CD14-positive monocyte (primary cell): ENCODE measurements around the gene GAS7. TPM values are rescaled to one million over a fixed set of nuclear protein-coding genes. Genes with fewer than 3 reads are reported as not detected.

Source experiments
- DNase-seq, 3 donors: peaks; one replicate each; pipeline ENCODE4 v3.0.0-alpha.2; 2011 to 2022
- H2AFZ ChIP-seq: 2 replicates; pipeline ENCODE4 v1.6.0; 2012; ENCODE audit warnings: mild to moderate bottlenecking, low read depth, low read length, inconsistent platforms; ENCODE audit not compliant: insufficient read depth, poor library complexity, severe bottlenecking
- H3K27ac ChIP-seq, 2 donors: 1 replicate in 1 of 2; 2 replicates in 1 of 2; pipeline ENCODE4 v1.5.1; 2012 to 2013; ENCODE audit warnings: low read length in 2 of 2, control low read depth in 1 of 2, inconsistent platforms in 1 of 2, low read depth in 1 of 2, mild to moderate bottlenecking in 1 of 2
- H3K27me3 ChIP-seq, 2 donors: one replicate each; pipeline versions ENCODE4 v1.6.0 to v1.6.1; 2011 to 2013; ENCODE audit warnings: low read length in 2 of 2; ENCODE audit not compliant: control insufficient read depth in 2 of 2, insufficient read depth in 2 of 2
- H3K36me3 ChIP-seq, 2 donors: replicated peaks in 1 of 2; 1 replicate in 1 of 2; 2 replicates in 1 of 2; pipeline versions ENCODE4 v1.5.1 to v1.6.1; 2012 to 2013; ENCODE audit warnings: low read length in 2 of 2, control low read depth in 1 of 2, inconsistent platforms in 1 of 2, mild to moderate bottlenecking in 1 of 2; ENCODE audit not compliant: insufficient read depth in 2 of 2, control insufficient read depth in 1 of 2
- H3K4me1 ChIP-seq, 2 donors: 1 replicate in 1 of 2; 2 replicates in 1 of 2; pipeline versions ENCODE4 v1.5.1 to v1.6.1; 2012 to 2013; ENCODE audit warnings: low read length in 2 of 2, control low read depth in 1 of 2, inconsistent platforms in 1 of 2, mild to moderate bottlenecking in 1 of 2, moderate library complexity in 1 of 2; ENCODE audit not compliant: insufficient read depth in 2 of 2, control insufficient read depth in 1 of 2
- H3K4me2 ChIP-seq: replicated peaks from 2 replicates; pipeline ENCODE3; 2012; ENCODE audit warnings: low read length, moderate library complexity, mild to moderate bottlenecking; ENCODE audit not compliant: poor library complexity, severe bottlenecking; ENCODE audit errors: extremely low read depth
- H3K4me3 ChIP-seq, 3 experiments: fragments of 200-600 bp in 1 of 3; sonication (generic) in 1 of 3; replicated peaks in 1 of 3; 1 replicate in 2 of 3; 2 replicates in 1 of 3; pipeline ENCODE4 v1.5.1; 2011 to 2013; ENCODE audit warnings: low read length in 3 of 3, mild to moderate bottlenecking in 3 of 3, control low read depth in 2 of 3, low read depth in 2 of 3, inconsistent platforms in 1 of 3, moderate library complexity in 1 of 3
- H3K79me2 ChIP-seq: 2 replicates; pipeline ENCODE4 v1.6.0; 2012; ENCODE audit warnings: mild to moderate bottlenecking, control low read depth, inconsistent platforms, low read length, moderate library complexity; ENCODE audit not compliant: insufficient read depth
- H3K9ac ChIP-seq: 2 replicates; pipeline ENCODE4 v1.6.0; 2017; ENCODE audit warnings: low read length, mild to moderate bottlenecking; ENCODE audit not compliant: insufficient read depth, poor library complexity, severe bottlenecking
- H3K9me3 ChIP-seq, 2 donors: replicated peaks in 1 of 2; 1 replicate in 1 of 2; 2 replicates in 1 of 2; pipeline versions ENCODE4 v1.5.1 to v1.6.1; 2012 to 2013; ENCODE audit warnings: low read length in 2 of 2, control low read depth in 1 of 2; ENCODE audit not compliant: control insufficient read depth in 1 of 2, insufficient read depth in 1 of 2
- H4K20me1 ChIP-seq: 2 replicates; pipeline ENCODE4 v1.6.0; 2012; ENCODE audit warnings: mild to moderate bottlenecking, low read length, control low read depth, moderate library complexity; ENCODE audit not compliant: insufficient read depth
- H3K27ac Mint-ChIP-seq, 7 donors: one replicate each; pipeline ENCODE4 v1.8.0; 2020; ENCODE audit warnings: mild to moderate bottlenecking in 7 of 7, mixed read lengths in 7 of 7, moderate library complexity in 6 of 7, inconsistent platforms in 2 of 7
- H3K27me3 Mint-ChIP-seq, 3 donors: one replicate each; pipeline ENCODE4 v1.8.0; 2021 to 2022; ENCODE audit warnings: low read depth in 3 of 3, mild to moderate bottlenecking in 3 of 3, mixed read lengths in 3 of 3, moderate library complexity in 3 of 3, inconsistent platforms in 1 of 3
- H3K36me3 Mint-ChIP-seq, 2 donors: one replicate each; pipeline ENCODE4 v1.8.0; 2020; ENCODE audit warnings: mixed read lengths in 2 of 2, inconsistent platforms in 1 of 2, mild to moderate bottlenecking in 1 of 2
- H3K4me1 Mint-ChIP-seq: one replicate; pipeline ENCODE4 v1.8.0; 2020; ENCODE audit warnings: mild to moderate bottlenecking, mixed read lengths
- H3K4me3 Mint-ChIP-seq, 2 donors: one replicate each; pipeline ENCODE4 v1.8.0; 2020; ENCODE audit warnings: mild to moderate bottlenecking in 2 of 2, mixed read lengths in 2 of 2, moderate library complexity in 1 of 2
- H3K9me3 Mint-ChIP-seq, 7 donors: one replicate each; pipeline ENCODE4 v1.8.0; 2020 to 2022; ENCODE audit warnings: mixed read lengths in 7 of 7, mild to moderate bottlenecking in 6 of 7, moderate library complexity in 6 of 7, inconsistent platforms in 2 of 7
- WGBS: methylation state at CpG from one replicate; pipeline ENCODE4 v1.1.5; 2013; ENCODE audit warnings: missing lambda C conversion rate; ENCODE audit not compliant: insufficient coverage; 5-methylcytosine and 5-hydroxymethylcytosine counted together
- intact Hi-C, 2 donors: fragments of 100-400 bp; cut with micrococcal nuclease; formaldehyde crosslinking; loops; one replicate each; pipeline versions ENCODE4 v1.15.0 to v1.15.1; 2023
- polyA plus RNA-seq, 3 donors: library from polyadenylated mRNA; depleted of rRNA in 1 of 3; unstranded in 2 of 3; stranded (reverse) in 1 of 3; fragments of 300-500 nt in 2 of 3; fragments of >200 nt in 1 of 3; fragmentation: Illumina TruSeq in 2 of 3; gene quantifications; 1 replicate in 2 of 3; 2 replicates in 1 of 3; pipeline ENCODE4 v1.2.3, GENCODE V29; 2012 to 2021
- TF ChIP-seq, protein P1 (sequence below): fragments of 200-600 bp; IDR thresholded peaks from one replicate; pipeline ENCODE4 v1.8.0; 2022; ENCODE audit warnings: antibody characterized with exemption, mild to moderate bottlenecking

The GAS7 gene
- polyA plus RNA-seq, 3 donors = 53.1 to 91.9 (median 66.6) TPM

DNA sequence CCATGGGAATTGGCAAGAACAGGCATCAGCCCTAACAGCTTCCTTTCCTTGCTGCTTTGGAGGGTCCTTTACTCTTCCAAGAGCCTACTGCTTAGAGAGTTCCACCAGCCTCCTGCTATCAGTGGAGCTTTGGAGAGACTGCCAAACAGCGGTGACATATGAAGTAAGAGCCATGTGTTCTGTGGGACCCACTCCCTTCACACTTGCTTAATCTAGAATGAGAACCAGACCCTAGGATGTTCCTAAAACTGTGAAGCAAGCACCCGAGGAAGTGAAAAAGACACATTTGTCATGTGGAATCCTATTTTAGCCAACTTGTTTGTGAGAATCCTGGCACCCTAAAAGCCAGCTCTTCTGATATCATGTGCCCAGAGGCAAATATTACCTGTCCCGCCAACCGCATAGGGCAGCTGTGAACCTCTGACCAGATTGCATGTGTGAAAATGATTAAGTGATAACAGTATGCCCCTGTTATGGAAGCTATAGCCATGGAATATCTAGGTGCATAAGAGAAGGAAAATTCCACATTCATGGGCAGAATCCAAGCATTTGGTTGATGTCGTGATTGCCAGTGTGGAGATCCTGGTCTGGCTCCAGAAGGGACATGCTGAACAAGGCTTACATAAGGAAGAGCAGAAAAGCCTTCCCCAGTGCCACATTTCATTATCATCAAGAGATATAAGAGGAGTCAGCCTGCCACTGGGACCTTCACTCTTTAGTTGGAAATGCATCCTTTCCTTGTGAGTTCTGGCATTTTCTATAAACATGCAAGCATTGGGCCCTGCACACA lies 312.1 kb downstream of the GAS7 start:
- Mint-ChIP-seq H3K36me3 (no peaks in the 10 kb centered on the region), H3K4me1 (no peaks in the 10 kb centered on the region), H3K9me3 (peaks cover 15 to 39% (median 32%) of the 10 kb centered on the region in 7 donors), H3K27ac (no peak overlapping the region), H3K4me3 (no peak overlapping the region), H3K27me3 (peaks cover 3 to 9% (median 7%) of the 10 kb centered on the region in 3 donors)
- Histone ChIP-seq H3K9me3 (peaks cover 25 to 30% of the 10 kb centered on the region in 2 donors), H3K9ac (no peak overlapping the region), H3K4me1 (no peaks in the 10 kb centered on the region), H3K27ac (no peak overlapping the region), H2AFZ (no peak overlapping the region), H3K27me3 (no peaks in the 10 kb centered on the region), H3K4me3 (no peak overlapping the region), H4K20me1 (no peaks in the 10 kb centered on the region), H3K36me3 (no peaks in the 10 kb centered on the region), H3K79me2 (no peaks in the 10 kb centered on the region), H3K4me2 (no peak overlapping the region)
- TF ChIP-seq, protein P1, sequence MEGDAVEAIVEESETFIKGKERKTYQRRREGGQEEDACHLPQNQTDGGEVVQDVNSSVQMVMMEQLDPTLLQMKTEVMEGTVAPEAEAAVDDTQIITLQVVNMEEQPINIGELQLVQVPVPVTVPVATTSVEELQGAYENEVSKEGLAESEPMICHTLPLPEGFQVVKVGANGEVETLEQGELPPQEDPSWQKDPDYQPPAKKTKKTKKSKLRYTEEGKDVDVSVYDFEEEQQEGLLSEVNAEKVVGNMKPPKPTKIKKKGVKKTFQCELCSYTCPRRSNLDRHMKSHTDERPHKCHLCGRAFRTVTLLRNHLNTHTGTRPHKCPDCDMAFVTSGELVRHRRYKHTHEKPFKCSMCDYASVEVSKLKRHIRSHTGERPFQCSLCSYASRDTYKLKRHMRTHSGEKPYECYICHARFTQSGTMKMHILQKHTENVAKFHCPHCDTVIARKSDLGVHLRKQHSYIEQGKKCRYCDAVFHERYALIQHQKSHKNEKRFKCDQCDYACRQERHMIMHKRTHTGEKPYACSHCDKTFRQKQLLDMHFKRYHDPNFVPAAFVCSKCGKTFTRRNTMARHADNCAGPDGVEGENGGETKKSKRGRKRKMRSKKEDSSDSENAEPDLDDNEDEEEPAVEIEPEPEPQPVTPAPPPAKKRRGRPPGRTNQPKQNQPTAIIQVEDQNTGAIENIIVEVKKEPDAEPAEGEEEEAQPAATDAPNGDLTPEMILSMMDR = no peak
- intact Hi-C loops = no loop called here
- 90% methylated on average over 2 of the region's 5 CpGs for WGBS
- no peak for DNase-seq

DNA sequence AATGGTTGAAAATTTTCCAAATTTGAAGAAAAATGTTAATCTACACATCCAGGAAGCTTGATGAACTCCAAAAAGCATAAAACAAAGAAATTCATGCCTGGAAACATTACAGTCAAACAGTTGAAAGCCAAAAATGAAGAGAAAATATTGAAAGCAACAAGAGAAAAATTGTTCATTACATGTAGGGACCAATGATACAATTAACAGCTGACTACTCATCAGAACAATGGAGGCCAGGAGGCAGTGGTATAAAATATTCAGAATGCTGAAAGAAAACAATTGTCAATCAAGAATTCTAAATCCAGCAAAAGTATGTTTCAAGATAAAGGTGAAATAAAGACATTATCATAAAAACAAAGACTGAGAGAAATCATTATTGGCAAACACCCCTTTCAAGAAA lies 315.0 kb downstream of the GAS7 start:
- Mint-ChIP-seq H3K27ac (no peak overlapping the region), H3K4me1 (peaks cover 15% of the 10 kb centered on the region), H3K27me3 (peaks cover 5 to 8% (median 6%) of the 10 kb centered on the region in 3 donors), H3K36me3 (no peaks in the 10 kb centered on the region), H3K4me3 (no peak overlapping the region), H3K9me3 (peaks cover 15 to 39% (median 32%) of the 10 kb centered on the region in 7 donors)
- H3K36me3 ChIP-seq = no peaks in the 10 kb centered on the region
- H4K20me1 ChIP-seq = no peaks in the 10 kb centered on the region
- H3K27ac ChIP-seq = no peak overlapping the region
- no peaks in the 10 kb centered on the region for H3K27me3 ChIP-seq
- peaks cover 25 to 30% of the 10 kb centered on the region in 2 donors for H3K9me3 ChIP-seq
- no peak overlapping the region for H3K4me2 ChIP-seq
- DNase-seq = no peak
- H3K9ac ChIP-seq = no peak overlapping the region
- no peak overlapping the region for H3K4me3 ChIP-seq
- TF ChIP-seq, protein P1 = no peak
- H3K79me2 ChIP-seq = no peaks in the 10 kb centered on the region
- intact Hi-C loops = no loop called here
- H3K4me1 ChIP-seq = peaks cover 15 to 20% of the 10 kb centered on the region in 2 donors
- H2AFZ ChIP-seq = no peak overlapping the region
